ENCODE data around the gene RAPGEF6. TPM values are rescaled to one million over a fixed set of nuclear protein-coding genes. Genes with fewer than 3 reads are reported as not detected.

Gene RAPGEF6
- total and polyA plus RNA-seq, 9 of the 15 experiments (the other 6 are each of a cell fraction or from before 2014, with no cell fraction given) = 2.7 to 23.4 (median 12.7) TPM

DNA sequence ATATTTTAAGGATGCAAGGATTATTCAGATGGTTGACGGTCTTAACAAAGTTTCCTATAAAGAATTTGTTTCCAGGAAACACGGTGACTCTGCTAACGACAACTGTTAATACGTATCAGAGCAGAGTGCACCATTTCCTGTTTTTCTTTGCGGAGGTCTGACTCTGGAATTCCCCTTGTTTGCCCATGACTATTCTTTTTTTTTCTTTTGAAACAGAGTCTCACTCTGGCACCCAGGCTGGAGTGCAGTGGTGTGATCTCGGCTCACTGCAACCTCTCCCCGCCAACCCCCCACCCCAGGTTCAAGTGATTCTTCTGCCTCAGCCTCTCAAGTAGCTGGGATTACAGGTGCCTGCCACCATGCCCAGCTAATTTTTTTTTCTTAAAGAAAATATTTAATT, 255.3 kb downstream of the RAPGEF6 start (continued):
- peak; percentile 47; the same call in 1 of the 2 replicates for TF ChIP-seq NFE2 (IDR thresholded peaks at IDR 0.05; ENCODE audit: low read depth)
- no peak for TF ChIP-seq HDAC6 (IDR thresholded peaks at IDR 0.05; ENCODE audit: low read depth, low read length)
- no peak for TF ChIP-seq NR4A1 (CRISPR knock-in tag; IDR thresholded peaks at IDR 0.05)
- no peak for TF ChIP-seq NR4A1 (tag; IDR thresholded peaks at IDR 0.05)
- 0 out of 4 replicates have a peak, but pooled peaks of 1 of the 2 experiments have one; percentile 14 for TF ChIP-seq FOXK2 (conservative IDR thresholded peaks at IDR 0.05 in 1 of 2, IDR thresholded peaks at IDR 0.05 in 1 of 2; ENCODE audit: low read depth in 2 of 2)
- TF ChIP-seq ZBTB8A (IDR thresholded peaks at IDR 0.05; ENCODE audit: partially characterized antibody) = no peak
- no peak for TF ChIP-seq EP400 (IDR thresholded peaks at IDR 0.05)
- TF ChIP-seq, protein P1, sequence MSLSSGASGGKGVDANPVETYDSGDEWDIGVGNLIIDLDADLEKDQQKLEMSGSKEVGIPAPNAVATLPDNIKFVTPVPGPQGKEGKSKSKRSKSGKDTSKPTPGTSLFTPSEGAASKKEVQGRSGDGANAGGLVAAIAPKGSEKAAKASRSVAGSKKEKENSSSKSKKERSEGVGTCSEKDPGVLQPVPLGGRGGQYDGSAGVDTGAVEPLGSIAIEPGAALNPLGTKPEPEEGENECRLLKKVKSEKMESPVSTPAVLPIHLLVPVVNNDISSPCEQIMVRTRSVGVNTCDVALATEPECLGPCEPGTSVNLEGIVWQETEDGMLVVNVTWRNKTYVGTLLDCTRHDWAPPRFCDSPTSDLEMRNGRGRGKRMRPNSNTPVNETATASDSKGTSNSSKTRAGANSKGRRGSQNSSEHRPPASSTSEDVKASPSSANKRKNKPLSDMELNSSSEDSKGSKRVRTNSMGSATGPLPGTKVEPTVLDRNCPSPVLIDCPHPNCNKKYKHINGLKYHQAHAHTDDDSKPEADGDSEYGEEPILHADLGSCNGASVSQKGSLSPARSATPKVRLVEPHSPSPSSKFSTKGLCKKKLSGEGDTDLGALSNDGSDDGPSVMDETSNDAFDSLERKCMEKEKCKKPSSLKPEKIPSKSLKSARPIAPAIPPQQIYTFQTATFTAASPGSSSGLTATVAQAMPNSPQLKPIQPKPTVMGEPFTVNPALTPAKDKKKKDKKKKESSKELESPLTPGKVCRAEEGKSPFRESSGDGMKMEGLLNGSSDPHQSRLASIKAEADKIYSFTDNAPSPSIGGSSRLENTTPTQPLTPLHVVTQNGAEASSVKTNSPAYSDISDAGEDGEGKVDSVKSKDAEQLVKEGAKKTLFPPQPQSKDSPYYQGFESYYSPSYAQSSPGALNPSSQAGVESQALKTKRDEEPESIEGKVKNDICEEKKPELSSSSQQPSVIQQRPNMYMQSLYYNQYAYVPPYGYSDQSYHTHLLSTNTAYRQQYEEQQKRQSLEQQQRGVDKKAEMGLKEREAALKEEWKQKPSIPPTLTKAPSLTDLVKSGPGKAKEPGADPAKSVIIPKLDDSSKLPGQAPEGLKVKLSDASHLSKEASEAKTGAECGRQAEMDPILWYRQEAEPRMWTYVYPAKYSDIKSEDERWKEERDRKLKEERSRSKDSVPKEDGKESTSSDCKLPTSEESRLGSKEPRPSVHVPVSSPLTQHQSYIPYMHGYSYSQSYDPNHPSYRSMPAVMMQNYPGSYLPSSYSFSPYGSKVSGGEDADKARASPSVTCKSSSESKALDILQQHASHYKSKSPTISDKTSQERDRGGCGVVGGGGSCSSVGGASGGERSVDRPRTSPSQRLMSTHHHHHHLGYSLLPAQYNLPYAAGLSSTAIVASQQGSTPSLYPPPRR (CRISPR knock-in tag; IDR thresholded peaks at IDR 0.05; ENCODE audit: borderline replicate concordance) = no peak
- no peak for TF ChIP-seq ZFP91 (CRISPR knock-in tag; IDR thresholded peaks at IDR 0.05)
- TF ChIP-seq ETV6 (IDR thresholded peaks at IDR 0.05; ENCODE audit: borderline replicate concordance in 1 of 2, low read depth in 2 of 2, low read length in 1 of 2) = 0 out of 4 replicates have a peak, but pooled peaks of 1 of the 2 experiments have one; percentile 54
- TF ChIP-seq ETV6 (CRISPR knock-in tag; IDR thresholded peaks at IDR 0.05; ENCODE audit: borderline replicate concordance) = no peak
- TF ChIP-seq, protein P2, sequence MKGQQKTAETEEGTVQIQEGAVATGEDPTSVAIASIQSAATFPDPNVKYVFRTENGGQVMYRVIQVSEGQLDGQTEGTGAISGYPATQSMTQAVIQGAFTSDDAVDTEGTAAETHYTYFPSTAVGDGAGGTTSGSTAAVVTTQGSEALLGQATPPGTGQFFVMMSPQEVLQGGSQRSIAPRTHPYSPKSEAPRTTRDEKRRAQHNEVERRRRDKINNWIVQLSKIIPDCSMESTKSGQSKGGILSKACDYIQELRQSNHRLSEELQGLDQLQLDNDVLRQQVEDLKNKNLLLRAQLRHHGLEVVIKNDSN (CRISPR knock-in tag; IDR thresholded peaks at IDR 0.05) = no peak
- no peak for TF ChIP-seq CBX5 (IDR thresholded peaks at IDR 0.05; ENCODE audit: borderline replicate concordance, low read depth)
- TF ChIP-seq ZNF431 (CRISPR knock-in tag; IDR thresholded peaks at IDR 0.05) = no peak
- no peak for TF ChIP-seq ARNT (IDR thresholded peaks at IDR 0.05)
- no peak for TF ChIP-seq SETDB1 (IDR thresholded peaks at IDR 0.05; ENCODE audit: low read length)
- TF ChIP-seq RBM39 (optimal IDR thresholded peaks at IDR 0.05; ENCODE audit: low read depth, low read length) = no peak
- TF ChIP-seq RBFOX2 (IDR thresholded peaks at IDR 0.05; ENCODE audit: low read depth, low read length) = no peak

All from K562 (cell line).